Neuronal stem cell (in vitro differentiated cells): Measurements from ENCODE around the gene DLG3.
A peak's percentile ranks its signal among the peaks of the same experiment; 100 is the strongest.

ENCODE experiments used
- DNase-seq: peaks from one replicate; pipeline ENCODE4 v3.0.0-alpha.2; 2013; ENCODE audit warnings: low spot score
- H2AFZ ChIP-seq: one replicate; pipeline ENCODE4 v1.6.1; 2013; ENCODE audit warnings: mild to moderate bottlenecking, low read length, inconsistent platforms
- H2AK5ac ChIP-seq: 2 replicates; pipeline ENCODE4 v1.6.1; 2013; ENCODE audit warnings: low read depth, mild to moderate bottlenecking, inconsistent platforms, low read length, moderate library complexity, mixed read lengths
- H2BK120ac ChIP-seq: 2 replicates; pipeline ENCODE4 v1.6.1; 2013; ENCODE audit warnings: low read depth, mild to moderate bottlenecking, inconsistent platforms, low read length, moderate library complexity, mixed read lengths
- H2BK12ac ChIP-seq: one replicate; pipeline ENCODE4 v1.6.1; 2013; ENCODE audit warnings: low read length, inconsistent platforms
- H2BK15ac ChIP-seq: 2 replicates; pipeline ENCODE4 v1.6.1; 2013; ENCODE audit warnings: mild to moderate bottlenecking, low read length, inconsistent platforms, mixed read lengths
- H2BK5ac ChIP-seq: one replicate; pipeline ENCODE4 v1.6.1; 2013; ENCODE audit warnings: inconsistent platforms, mild to moderate bottlenecking, low read length, moderate library complexity
- H3K14ac ChIP-seq: one replicate; pipeline ENCODE4 v1.6.1; 2013; ENCODE audit warnings: low read length, inconsistent platforms
- H3K18ac ChIP-seq: 2 replicates; pipeline ENCODE4 v1.6.1; 2013; ENCODE audit warnings: low read length, inconsistent platforms
- H3K23ac ChIP-seq: 2 replicates; pipeline ENCODE4 v1.6.1; 2013; ENCODE audit warnings: low read depth, mild to moderate bottlenecking, mixed read lengths, low read length, inconsistent platforms; ENCODE audit not compliant: poor library complexity
- H3K27ac ChIP-seq: replicated peaks from 3 replicates; pipeline ENCODE4 v1.5.1; 2013; ENCODE audit warnings: low read length, inconsistent platforms
- H3K27me3 ChIP-seq, 3 experiments: 2 replicates each; pipeline ENCODE4 v1.6.1; 2013; ENCODE audit warnings: low read length in 3 of 3, mild to moderate bottlenecking in 2 of 3, inconsistent platforms in 1 of 3, low read depth in 1 of 3, mixed read lengths in 1 of 3, moderate library complexity in 1 of 3; ENCODE audit not compliant: control insufficient read depth in 3 of 3, insufficient read depth in 3 of 3
- H3K36me3 ChIP-seq, 2 donors: replicated peaks in 1 of 2; 2 replicates each; pipeline ENCODE4 v1.6.1; 2013; ENCODE audit warnings: low read length in 2 of 2; ENCODE audit not compliant: control insufficient read depth in 2 of 2, insufficient read depth in 2 of 2
- H3K4ac ChIP-seq: 2 replicates; pipeline ENCODE4 v1.6.1; 2013; ENCODE audit warnings: inconsistent platforms, mild to moderate bottlenecking, low read length, moderate library complexity
- H3K4me1 ChIP-seq, 2 donors: 1 replicate in 1 of 2; 2 replicates in 1 of 2; pipeline ENCODE4 v1.6.1; 2013; ENCODE audit warnings: low read length in 2 of 2, low read depth in 1 of 2; ENCODE audit not compliant: control insufficient read depth in 2 of 2, insufficient read depth in 1 of 2
- H3K4me2 ChIP-seq: one replicate; pipeline ENCODE4 v1.6.1; 2013; ENCODE audit warnings: mild to moderate bottlenecking, low read length, inconsistent platforms; ENCODE audit not compliant: insufficient read depth, poor library complexity, severe bottlenecking
- H3K4me3 ChIP-seq, 2 donors: 2 replicates each; pipeline ENCODE4 v1.5.1; 2013; ENCODE audit warnings: low read length in 2 of 2, mild to moderate bottlenecking in 2 of 2, inconsistent platforms in 1 of 2, moderate library complexity in 1 of 2
- H3K79me1 ChIP-seq: one replicate; pipeline ENCODE4 v1.6.1; 2013; ENCODE audit warnings: low read depth, mild to moderate bottlenecking, inconsistent platforms, low read length, moderate library complexity
- H3K9ac ChIP-seq: one replicate; pipeline ENCODE4 v1.6.1; 2013; ENCODE audit warnings: mild to moderate bottlenecking, low read depth, low read length, inconsistent platforms; ENCODE audit not compliant: poor library complexity
- H3K9me3 ChIP-seq, 2 donors: replicated peaks in 1 of 2; 2 replicates each; pipeline versions ENCODE3 to v1.6.1; 2013; ENCODE audit warnings: low read length in 2 of 2, mild to moderate bottlenecking in 2 of 2, inconsistent platforms in 1 of 2, low read depth in 1 of 2, mixed read lengths in 1 of 2, moderate library complexity in 1 of 2; ENCODE audit not compliant: control insufficient read depth in 2 of 2, insufficient read depth in 1 of 2
- H4K8ac ChIP-seq: one replicate; pipeline ENCODE4 v1.6.1; 2013; ENCODE audit warnings: low read depth, mild to moderate bottlenecking, inconsistent platforms, low read length, moderate library complexity
- H4K91ac ChIP-seq: one replicate; pipeline ENCODE4 v1.6.1; 2013; ENCODE audit warnings: low read length, low read depth, mild to moderate bottlenecking, inconsistent platforms; ENCODE audit not compliant: poor library complexity
- WGBS, 2 donors: extraction: QIAGEN DNeasy Blood & Tissue Kit; methylation state at CpG; one replicate each; pipeline ENCODE4 v1.1.7; 2013; ENCODE audit warnings: missing lambda C conversion rate in 2 of 2, mixed read lengths in 1 of 2; ENCODE audit not compliant: insufficient read length in 2 of 2, insufficient replicate concordance in 1 of 2; ENCODE audit errors: extremely low coverage in 2 of 2; 5-methylcytosine and 5-hydroxymethylcytosine counted together

Gene DLG3

DNA sequence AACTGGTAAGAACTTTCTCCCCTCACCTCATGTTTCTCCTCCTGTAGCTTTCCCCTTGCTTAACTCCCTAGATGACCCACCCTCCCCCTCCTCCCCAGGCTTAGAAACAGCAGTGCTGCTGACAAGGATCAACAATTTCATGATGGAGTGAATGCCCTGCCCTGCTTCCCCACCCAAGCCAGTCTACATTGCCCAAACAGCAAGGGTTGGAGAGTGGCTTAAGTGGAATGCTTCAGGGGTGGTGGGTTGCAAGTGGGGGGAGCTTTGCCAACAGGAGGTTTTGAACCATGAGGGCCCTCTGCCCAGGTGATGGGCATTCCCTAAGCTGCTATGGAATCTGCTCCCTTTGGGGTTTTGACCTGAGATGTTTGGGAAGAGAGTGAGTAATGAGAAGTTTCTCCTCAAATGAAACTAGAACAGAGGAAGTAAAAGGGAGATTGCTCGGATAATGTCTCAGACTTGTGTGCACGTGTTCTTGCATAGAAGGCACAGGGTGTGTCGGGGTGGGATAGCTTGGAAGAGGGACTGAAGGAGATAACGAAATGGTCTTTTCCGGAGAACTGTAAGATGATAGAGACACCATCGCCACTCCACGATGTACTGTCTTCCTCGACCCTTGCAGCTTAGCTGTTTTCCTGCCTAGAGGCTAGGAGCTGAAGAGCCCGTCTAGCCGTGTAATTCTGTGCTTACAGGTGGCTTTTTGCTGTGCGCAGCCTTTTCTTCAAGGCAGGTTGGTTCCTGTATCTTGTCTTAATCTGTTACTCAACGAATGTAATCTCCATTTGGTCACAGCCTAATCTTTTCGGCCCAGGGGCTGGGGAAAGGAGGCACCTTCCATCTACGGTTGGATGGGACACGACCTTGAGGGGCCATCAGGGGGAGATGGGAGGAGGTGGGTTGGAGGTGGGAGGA is 11.4 kb upstream of the DLG3 start:
- Histone ChIP-seq H3K23ac (no peak overlapping the region), H3K14ac (no peak overlapping the region), H2AK5ac (no peak overlapping the region), H3K4ac (no peak overlapping the region), H3K79me1 (no peaks in the 10 kb centered on the region), H4K8ac (no peak overlapping the region), H3K4me3 (no peak overlapping the region), H2BK15ac (no peak overlapping the region), H4K91ac (no peak overlapping the region), H3K4me1 (peaks cover 5 to 12% of the 10 kb centered on the region in 2 donors), H3K4me2 (peak overlapping the region; percentile 44), H3K9ac (no peak overlapping the region), H2AFZ (peak overlapping the region; percentile 91), H3K9me3 (no peaks in the 10 kb centered on the region), H3K18ac (no peak overlapping the region), H3K27ac (no peak overlapping the region), H3K27me3 (peaks cover 0 to 3% (median 0%) of the 10 kb centered on the region in 3 experiments), H2BK120ac (no peak overlapping the region), H2BK5ac (no peak overlapping the region), H2BK12ac (no peak overlapping the region), H3K36me3 (peaks cover 0 to 14% of the 10 kb centered on the region in 2 donors)
- DNase-seq, result no peak
- WGBS, 2 donors, result no CpG with 5 or more reads among the region's 15 CpGs

- no peaks in the 10 kb centered on the region for H3K79me1 ChIP-seq
- WGBS, 2 donors, result no CpG with 5 or more reads among the region's 37 CpGs
- no peak overlapping the region for H4K8ac ChIP-seq
- H3K4me3 ChIP-seq, result peak overlapping the region; percentile 62 to 94
- no peak overlapping the region for H2BK12ac ChIP-seq
- H3K27me3 ChIP-seq, result peaks cover 0 to 3% (median 0%) of the 10 kb centered on the region in 3 experiments
- no peak overlapping the region for H3K23ac ChIP-seq
- H4K91ac ChIP-seq, result no peak overlapping the region
- peak overlapping the region; percentile 58 for H3K4me2 ChIP-seq
- H3K9me3 ChIP-seq, result no peaks in the 10 kb centered on the region
- no peak overlapping the region for H3K14ac ChIP-seq
- H2AFZ ChIP-seq, result peak overlapping the region; percentile 91
- H3K36me3 ChIP-seq, result peaks cover 0 to 10% of the 10 kb centered on the region in 2 donors
- H2AK5ac ChIP-seq, result no peak overlapping the region
- H2BK15ac ChIP-seq, result no peak overlapping the region
- no peak overlapping the region for H3K4ac ChIP-seq
- peaks cover 5 to 12% of the 10 kb centered on the region in 2 donors for H3K4me1 ChIP-seq
- peak overlapping the region; percentile 80 for H3K18ac ChIP-seq
- peak; percentile 57 for DNase-seq
- no peak overlapping the region for H2BK120ac ChIP-seq
- H3K27ac ChIP-seq, result no peak overlapping the region
- H2BK5ac ChIP-seq, result no peak overlapping the region
- no peak overlapping the region for H3K9ac ChIP-seq
These were observed 10.7 kb upstream of the DLG3 start for GRCh38 chrX:70433848-70434351.

GRCh38 chrX:70434352-70434866 is 10.2 kb upstream of the DLG3 start:
- no peak overlapping the region for H3K4ac ChIP-seq
- H3K18ac ChIP-seq, result peak overlapping the region; percentile 80
- no peak overlapping the region for H3K14ac ChIP-seq
- no peak overlapping the region for H4K91ac ChIP-seq
- peak overlapping the region; percentile 62 for H3K4me2 ChIP-seq
- H3K4me1 ChIP-seq, result peaks cover 5 to 12% of the 10 kb centered on the region in 2 donors
- no peak overlapping the region for H2BK15ac ChIP-seq
- H2AFZ ChIP-seq, result peak overlapping the region; percentile 91
- peak overlapping the region; percentile 62 to 94 for H3K4me3 ChIP-seq
- H3K27ac ChIP-seq, result no peak overlapping the region
- H2AK5ac ChIP-seq, result no peak overlapping the region
- WGBS, 2 donors, result no CpG with 5 or more reads among the region's 45 CpGs
- H2BK12ac ChIP-seq, result no peak overlapping the region
- no peak overlapping the region for H3K23ac ChIP-seq
- no peak overlapping the region for H2BK120ac ChIP-seq
- no peak overlapping the region for H2BK5ac ChIP-seq
- H3K9me3 ChIP-seq, result no peaks in the 10 kb centered on the region
- peaks cover 0 to 9% of the 10 kb centered on the region in 2 donors for H3K36me3 ChIP-seq
- H3K9ac ChIP-seq, result no peak overlapping the region
- H4K8ac ChIP-seq, result no peak overlapping the region
- DNase-seq, result peak; percentile 75
- peaks cover 0 to 3% (median 0%) of the 10 kb centered on the region in 3 experiments for H3K27me3 ChIP-seq
- no peaks in the 10 kb centered on the region for H3K79me1 ChIP-seq
